Retinal pigment epithelial cell (primary cell): ENCODE measurements around the gene PIWIL1.

Experiments
- DNase-seq: peaks from one replicate; pipeline ENCODE4 v3.0.0-alpha.2; 2010; ENCODE audit warnings: low read depth
- H3K4me3 ChIP-seq: 2 replicates; pipeline ENCODE4 v1.5.1; 2011; ENCODE audit warnings: mild to moderate bottlenecking, low read length, control low read depth, moderate library complexity
- CTCF ChIP-seq: conservative IDR thresholded peaks from 2 replicates; pipeline ENCODE4 v1.5.1; 2011; ENCODE audit warnings: low read depth, low read length, control low read depth, inconsistent platforms

The PIWIL1 gene

GRCh38 chr12:130356222-130356621 lies 18.5 kb downstream of the PIWIL1 start:
- DNase-seq: no peak
- no peak for TF ChIP-seq CTCF
- no peak overlapping the region for H3K4me3 ChIP-seq

- no peak overlapping the region for H3K4me3 ChIP-seq
- TF ChIP-seq CTCF: no peak
- no peak for DNase-seq
Measured at GRCh38 chr12:130357241-130357640, 19.6 kb downstream of the PIWIL1 start.

GRCh38 chr12:130357729-130358330 lies 20.1 kb downstream of the PIWIL1 start:
- TF ChIP-seq CTCF: no peak
- no peak for DNase-seq

GRCh38 chr12:130362060-130362459 lies 24.4 kb downstream of the PIWIL1 start:
- DNase-seq: no peak
- no peak overlapping the region for H3K4me3 ChIP-seq
- TF ChIP-seq CTCF: no peak

More at GRCh38 chr12:130357729-130358330, 20.1 kb downstream of the PIWIL1 start:
- no peak overlapping the region for H3K4me3 ChIP-seq

- no peak for DNase-seq
- no peak for TF ChIP-seq CTCF
- H3K4me3 ChIP-seq: no peak overlapping the region
Measured at GRCh38 chr12:130364578-130364977, 26.9 kb downstream of the PIWIL1 start.

- DNase-seq: no peak
- TF ChIP-seq CTCF: no peak
- no peak overlapping the region for H3K4me3 ChIP-seq
Measured at GRCh38 chr12:130366159-130366558, 28.5 kb downstream of the PIWIL1 start.

- TF ChIP-seq CTCF: no peak
- H3K4me3 ChIP-seq: no peak overlapping the region
- DNase-seq: no peak
Measured at GRCh38 chr12:130367003-130367402, 29.3 kb downstream of the PIWIL1 start.
